IMR-90 (cell line): ENCODE results near the gene AKR7A2. TPM values are rescaled to one million over a fixed set of nuclear protein-coding genes. Genes with fewer than 3 reads are reported as not detected.

Experiments
- ATAC-seq: fragments of 200-7000 bp; cut with Tn5 transposase; 2 replicates; pipeline ENCODE4 v1.9.1; 2020; ENCODE audit warnings: low read depth, mild to moderate bottlenecking, moderate library complexity
- BruUV-seq: library from RNA; stranded (reverse); fragments of 400-500 nt; replicated peaks from 2 replicates; lab custom pipeline; 2021; lab: Mats Ljungman, UMichigan
- CTCF ChIA-PET: fragments of 300-600 bp; formaldehyde crosslinking; extraction: SDS; loops from one replicate; lab custom pipeline; 2021; ENCODE audit warnings: antibody characterized with exemption; lab: Yijun Ruan, JAX
- POLR2A ChIA-PET: fragments of 300-600 bp; sonication (Branson Sonifier 250); formaldehyde crosslinking; loops from one replicate; lab custom pipeline; 2022; ENCODE audit warnings: antibody characterized with exemption; ENCODE audit not compliant: unreplicated experiment; lab: Charles Lee
- DNase-seq: peaks from one replicate; pipeline ENCODE4 v3.0.0; 2013
- H2AFZ ChIP-seq: replicated peaks from 2 replicates; pipeline ENCODE3; 2013; ENCODE audit warnings: low read length, mild to moderate bottlenecking; ENCODE audit not compliant: poor library complexity
- H2AK5ac ChIP-seq: 2 replicates; pipeline ENCODE4 v1.6.1; 2013; ENCODE audit warnings: low read depth, low read length, inconsistent platforms
- H2AK9ac ChIP-seq: replicated peaks from 2 replicates; pipeline ENCODE3; 2013; ENCODE audit warnings: mild to moderate bottlenecking, low read depth, low read length, moderate library complexity; ENCODE audit not compliant: poor library complexity
- H2BK120ac ChIP-seq: 2 replicates; pipeline ENCODE4 v1.6.1; 2013; ENCODE audit warnings: low read depth, low read length, inconsistent platforms
- H2BK15ac ChIP-seq: 3 replicates; pipeline ENCODE4 v1.6.1; 2013; ENCODE audit warnings: low read depth, low read length, inconsistent platforms
- H2BK20ac ChIP-seq: 2 replicates; pipeline ENCODE4 v1.6.1; 2013; ENCODE audit warnings: low read depth, mild to moderate bottlenecking, inconsistent platforms, low read length, moderate library complexity
- H2BK5ac ChIP-seq: 2 replicates; pipeline ENCODE4 v1.6.1; 2013; ENCODE audit warnings: mild to moderate bottlenecking, low read depth, low read length, inconsistent platforms; ENCODE audit not compliant: poor library complexity, severe bottlenecking
- H3K14ac ChIP-seq: replicated peaks from 2 replicates; pipeline ENCODE4 v1.6.1; 2013; ENCODE audit warnings: low read depth, low read length, inconsistent platforms
- H3K18ac ChIP-seq: 2 replicates; pipeline ENCODE4 v1.6.1; 2013; ENCODE audit warnings: low read depth, low read length, control low read depth
- H3K23ac ChIP-seq: 2 replicates; pipeline ENCODE4 v1.6.1; 2013; ENCODE audit warnings: low read depth, low read length, inconsistent platforms
- H3K27ac ChIP-seq: 2 replicates; pipeline ENCODE4 v1.5.1; 2013; ENCODE audit warnings: mild to moderate bottlenecking, control low read depth, low read length; ENCODE audit not compliant: insufficient read depth
- H3K27me3 ChIP-seq: 2 replicates; pipeline ENCODE4 v1.6.1; 2013; ENCODE audit warnings: low read length; ENCODE audit not compliant: control insufficient read depth, insufficient read depth
- H3K36me3 ChIP-seq: 2 replicates; pipeline ENCODE4 v1.6.1; 2013; ENCODE audit warnings: low read length, mixed read lengths; ENCODE audit not compliant: control insufficient read depth, insufficient read depth
- H3K4ac ChIP-seq: 2 replicates; pipeline ENCODE4 v1.6.1; 2013; ENCODE audit warnings: low read depth, low read length, inconsistent platforms
- H3K4me1 ChIP-seq: 2 replicates; pipeline ENCODE4 v1.6.1; 2013; ENCODE audit warnings: low read length, mixed read lengths; ENCODE audit not compliant: control insufficient read depth, insufficient read depth
- H3K4me2 ChIP-seq: 2 replicates; pipeline ENCODE4 v1.6.1; 2013; ENCODE audit warnings: low read depth, mild to moderate bottlenecking, control low read depth, low read length, moderate library complexity
- H3K4me3 ChIP-seq: 2 replicates; pipeline ENCODE4 v1.5.1; 2013; ENCODE audit warnings: low read depth, mild to moderate bottlenecking, control low read depth, low read length, moderate library complexity; ENCODE audit not compliant: insufficient read depth
- H3K56ac ChIP-seq: 2 replicates; pipeline ENCODE4 v1.6.1; 2013; ENCODE audit warnings: low read length, inconsistent platforms; ENCODE audit not compliant: insufficient read depth; ENCODE audit errors: extremely low read depth
- H3K79me1 ChIP-seq, 2 experiments: 2 replicates each; pipeline ENCODE4 v1.6.1; 2013; ENCODE audit warnings: low read length in 2 of 2, inconsistent platforms in 1 of 2, low read depth in 1 of 2
- H3K9ac ChIP-seq: 2 replicates; pipeline ENCODE4 v1.6.1; 2013; ENCODE audit warnings: low read depth, low read length, control low read depth
- H3K9me1 ChIP-seq: 2 replicates; pipeline ENCODE4 v1.6.1; 2013; ENCODE audit warnings: low read length, inconsistent platforms; ENCODE audit not compliant: insufficient read depth
- H3K9me3 ChIP-seq: 2 replicates; pipeline ENCODE4 v1.6.1; 2013; ENCODE audit warnings: low read length; ENCODE audit not compliant: control insufficient read depth, insufficient read depth
- H4K20me1 ChIP-seq: 2 replicates; pipeline ENCODE4 v1.6.1; 2013; ENCODE audit warnings: low read length, inconsistent platforms; ENCODE audit not compliant: insufficient read depth
- H4K5ac ChIP-seq: 2 replicates; pipeline ENCODE4 v1.6.1; 2013; ENCODE audit warnings: mild to moderate bottlenecking, low read depth, low read length, control low read depth
- H4K8ac ChIP-seq, 2 experiments: 2 replicates each; pipeline ENCODE4 v1.6.1; 2013; ENCODE audit warnings: low read depth in 2 of 2, low read length in 2 of 2, control low read depth in 1 of 2, inconsistent platforms in 1 of 2
- H4K91ac ChIP-seq: 2 replicates; pipeline ENCODE4 v1.6.1; 2013; ENCODE audit warnings: low read depth, low read length, inconsistent platforms; ENCODE audit not compliant: insufficient read depth
- CHD1 ChIP-seq: IDR thresholded peaks from 2 replicates; pipeline ENCODE4 v1.6.1; 2012; ENCODE audit warnings: low read depth, low read length, improper control_type of control experiment
- CTCF ChIP-seq: conservative IDR thresholded peaks from 2 replicates; pipeline ENCODE4 v1.5.1; 2012; ENCODE audit warnings: mild to moderate bottlenecking, low read depth, low read length, improper control_type of control experiment
- FOS ChIP-seq: fragments of 150-350 bp; IDR thresholded peaks from 2 replicates; pipeline ENCODE4 v1.6.1; 2016; ENCODE audit warnings: low read depth, low read length
- RAD21 ChIP-seq: IDR thresholded peaks from 2 replicates; pipeline ENCODE4 v1.6.1; 2012; ENCODE audit warnings: low read length, improper control_type of control experiment
- USF2 ChIP-seq: fragments of 150-350 bp; IDR thresholded peaks from 2 replicates; pipeline ENCODE4 v1.6.1; 2017; ENCODE audit warnings: mild to moderate bottlenecking, antibody characterized with exemption, low read length, low read depth
- WGBS, 2 experiments: methylation state at CpG; one replicate each; pipeline versions ENCODE4 v1.1.5 to v1.1.7; 2013; ENCODE audit warnings: missing lambda C conversion rate in 2 of 2; ENCODE audit not compliant: insufficient read length in 1 of 2; ENCODE audit errors: extremely low coverage in 2 of 2; 5-methylcytosine and 5-hydroxymethylcytosine counted together
- dilution Hi-C: fragments of 300-500 bp; cut with HindIII; formaldehyde crosslinking; loops from one replicate; pipeline ENCODE4 v1.14.3; 2018; ENCODE audit warnings: low sequenced_read_pairs; ENCODE audit not compliant: unreplicated experiment
- in situ Hi-C: fragments of 300-500 bp; cut with MboI; formaldehyde crosslinking; loops from 3 replicates; pipeline ENCODE4 v1.14.3; 2019; ENCODE audit warnings: low sequenced_read_pairs, inconsistent platforms, mixed read lengths
- intact Hi-C: fragments of 100-400 bp; cut with micrococcal nuclease; formaldehyde crosslinking; loops from 2 replicates; pipeline ENCODE4 v1.10.0; 2022
- polyA plus RNA-seq, 3 experiments: library from polyadenylated mRNA; depleted of rRNA; stranded (reverse); fragments of >200 nt; gene quantifications; 2 replicates each; pipeline ENCODE4 v1.2.3, GENCODE V29; 2012; ENCODE audit warnings: low replicate concordance in 1 of 3
- total RNA-seq: library from RNA; depleted of rRNA; stranded (reverse); fragments of >200 nt; gene quantifications from 2 replicates; pipeline ENCODE4 v1.2.3, GENCODE V29; 2012

The AKR7A2 gene
- total and polyA plus RNA-seq, 2 of the 4 experiments (the other 2 are of a cell fraction): 55.8 to 60.2 TPM

- H3K27ac ChIP-seq: no peak overlapping the region
Measured at GRCh38 chr1:19337289-19337688, 25.3 kb upstream of the AKR7A2 start.

More at GRCh38 chr1:19337289-19337688, 25.3 kb upstream of the AKR7A2 start:
- dilution Hi-C loops: no loop called here
- H2BK120ac ChIP-seq: no peak overlapping the region
- H2BK15ac ChIP-seq: no peak overlapping the region
- H2AK5ac ChIP-seq: no peak overlapping the region
- CTCF ChIA-PET: no interaction called here
- no peaks in the 10 kb centered on the region for H3K27me3 ChIP-seq
- H2AK9ac ChIP-seq: no peak overlapping the region
- DNase-seq: peak; percentile 21
- in situ Hi-C loops: no loop called here
- H4K8ac ChIP-seq: no peak overlapping the region
- peaks cover 22% of the 10 kb centered on the region for H4K20me1 ChIP-seq
- peaks cover 37% of the 10 kb centered on the region for H3K36me3 ChIP-seq
- H3K9ac ChIP-seq: no peak overlapping the region
- H3K23ac ChIP-seq: no peak overlapping the region
- no peak overlapping the region for H3K4me2 ChIP-seq
- H3K4me1 ChIP-seq: no peaks in the 10 kb centered on the region
- H3K9me3 ChIP-seq: no peaks in the 10 kb centered on the region
- peaks cover 7 to 20% of the 10 kb centered on the region in 2 experiments for H3K79me1 ChIP-seq
- WGBS, 2 experiments: 67% methylated on average over 1 of the region's 4 CpGs; no CpG with 5 or more reads in 1 of the 2 experiments
- H2AFZ ChIP-seq: no peak overlapping the region
- no peak overlapping the region for H3K56ac ChIP-seq
- H2BK20ac ChIP-seq: no peak overlapping the region
- no TSS peak for BruUV-seq
- H3K18ac ChIP-seq: no peak overlapping the region
- H3K14ac ChIP-seq: no peak overlapping the region
- H3K9me1 ChIP-seq: peaks cover 16% of the 10 kb centered on the region
- H2BK5ac ChIP-seq: no peak overlapping the region
- H4K91ac ChIP-seq: no peak overlapping the region
- H4K5ac ChIP-seq: no peak overlapping the region
- no peak overlapping the region for H3K4me3 ChIP-seq
- no peak for ATAC-seq
- POLR2A ChIA-PET: no interaction called here
- TF ChIP-seq RAD21 (no peak), USF2 (no peak), FOS (no peak), CTCF (no peak), CHD1 (no peak)
- intact Hi-C loops: no loop called here
- H3K4ac ChIP-seq: no peak overlapping the region
